HCT116 (cell line): Measurements from ENCODE around the gene MCRIP2.

Source experiments
- CTCF ChIP-seq, 3 experiments: fragments of 200-600 bp in 1 of 3; sonication (generic) in 1 of 3; IDR thresholded peaks in 2 of 3; conservative IDR thresholded peaks in 1 of 3; 2 replicates each; pipeline ENCODE4 v1.5.1; 2012 to 2017; ENCODE audit warnings: low read depth in 2 of 3, low read length in 2 of 3, antibody characterized with exemption in 1 of 3, borderline replicate concordance in 1 of 3, control low read depth in 1 of 3, mild to moderate bottlenecking in 1 of 3, mixed read lengths in 1 of 3, mixed run types in 1 of 3, moderate library complexity in 1 of 3; ENCODE audit not compliant: insufficient read depth in 1 of 3
- JUND ChIP-seq: IDR thresholded peaks from 2 replicates; pipeline ENCODE4 v1.6.1; 2012
- MAX ChIP-seq: IDR thresholded peaks from 2 replicates; pipeline ENCODE4 v1.6.1; 2012
- POLR2A ChIP-seq: IDR thresholded peaks from 2 replicates; pipeline ENCODE4 v1.7.0; 2011; ENCODE audit warnings: borderline replicate concordance; ENCODE audit not compliant: insufficient read depth, insufficient read length; ENCODE audit errors: extremely low read depth
- RAD21 ChIP-seq: IDR thresholded peaks from 2 replicates; pipeline ENCODE4 v1.6.1; 2012; ENCODE audit warnings: low read depth, mild to moderate bottlenecking
- YY1 ChIP-seq: IDR thresholded peaks from 2 replicates; pipeline ENCODE4 v1.6.1; 2011; ENCODE audit warnings: low read length, low read depth, moderate library complexity, mild to moderate bottlenecking; ENCODE audit not compliant: insufficient replicate concordance; ENCODE audit errors: extremely low read depth
- ZNF274 ChIP-seq: fragments of 200-500 bp; sonication (Bioruptor generic); IDR thresholded peaks from 2 replicates; pipeline ENCODE4 v1.6.1; 2014; ENCODE audit warnings: mild to moderate bottlenecking, low read depth, low read length, inconsistent platforms

- TF ChIP-seq YY1 (no peak), MAX (no peak), RAD21 (no peak), JUND (no peak), CTCF (IDR thresholded peaks at IDR 0.05 in 2 of 3, conservative IDR thresholded peaks at IDR 0.05 in 1 of 3; ENCODE audit: borderline replicate concordance in 1 of 3, insufficient read depth in 1 of 3, low read depth in 2 of 3, low read length in 2 of 3) (no peak), POLR2A (no peak), ZNF274 (no peak)
These were observed 32.3 kb upstream of the MCRIP2 start for GRCh38 chr16:609316-609715.
